ENCODE measurements around the gene TSPAN12. TPM values are rescaled to one million over a fixed set of nuclear protein-coding genes. Genes with fewer than 3 reads are reported as not detected.

The TSPAN12 gene
- total RNA-seq, 1 experiment from 2014 or later, result 46.5 TPM

DNA sequence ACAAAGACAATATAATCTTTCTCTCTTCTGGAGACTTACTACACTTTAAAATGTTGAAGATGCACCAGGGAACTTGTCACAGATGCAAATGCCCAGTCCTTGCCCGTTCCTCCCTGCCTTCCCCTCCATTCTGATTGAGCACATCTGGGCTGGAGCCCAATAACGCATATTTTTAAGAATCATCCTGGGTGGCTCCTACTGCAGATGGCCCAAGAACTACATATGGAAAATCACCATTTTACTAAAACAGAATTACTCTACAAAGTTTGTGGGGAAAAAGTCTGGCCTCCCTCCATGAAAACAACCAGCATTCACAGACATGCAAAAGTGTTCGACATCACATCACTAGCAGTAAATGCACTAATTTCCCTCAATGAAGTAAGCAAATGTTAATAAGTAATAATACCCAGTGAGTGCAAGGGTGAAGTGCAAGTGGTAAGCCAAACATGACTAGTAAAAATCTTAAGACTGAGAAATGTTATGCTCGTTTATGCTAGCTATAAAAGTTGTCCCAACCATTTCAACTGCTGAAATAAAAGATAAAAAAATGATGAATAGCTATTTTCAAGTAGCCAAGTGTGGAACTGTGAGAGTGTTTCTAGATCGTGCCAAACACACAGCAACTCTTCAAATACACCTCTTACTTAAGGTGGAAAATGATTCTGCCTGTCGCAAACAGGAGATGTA lies 43.5 kb downstream of the TSPAN12 start:
- DNase-seq (ENCODE audit: low read depth), result no peak
- in situ Hi-C loops (cut with HindIII; ENCODE audit: low pct_unique_long_range_greater_than_20kb, low sequenced_read_pairs), result no loop called here

DNA sequence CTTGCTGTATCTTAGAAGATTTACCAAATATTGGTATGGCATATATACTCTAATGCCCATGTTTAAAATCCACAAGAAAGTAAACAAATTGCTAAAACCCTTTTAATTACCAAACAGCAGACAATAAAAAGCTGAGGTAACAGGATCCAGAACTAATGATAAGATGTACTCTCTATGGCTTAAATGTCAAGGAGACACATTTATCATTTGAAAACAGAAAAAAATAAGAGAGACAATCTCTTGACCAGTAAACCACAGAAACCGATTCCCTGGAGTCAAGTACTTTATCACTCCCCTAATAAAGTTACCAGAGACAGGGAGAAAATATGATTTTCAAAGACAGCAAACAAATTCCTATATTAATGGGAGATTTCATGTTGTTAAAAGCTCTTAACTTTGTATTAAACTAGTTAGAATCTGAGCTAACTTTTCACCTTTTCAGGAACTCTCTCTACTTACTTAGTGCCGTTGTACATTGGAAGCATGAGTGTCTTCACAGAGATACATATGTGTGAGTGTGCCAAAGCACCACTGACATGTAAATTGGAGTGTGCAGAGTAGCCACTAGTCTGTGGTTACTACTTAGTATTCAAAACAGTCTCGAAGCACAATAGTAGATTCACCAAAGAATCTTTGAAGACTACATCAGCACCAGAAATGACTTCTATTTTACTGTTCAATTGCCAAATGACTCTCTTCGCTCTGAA lies 44.2 kb downstream of the TSPAN12 start:
- in situ Hi-C loops (cut with HindIII; ENCODE audit: low pct_unique_long_range_greater_than_20kb, low sequenced_read_pairs), result no loop called here
- DNase-seq (ENCODE audit: low read depth), result no peak

DNA sequence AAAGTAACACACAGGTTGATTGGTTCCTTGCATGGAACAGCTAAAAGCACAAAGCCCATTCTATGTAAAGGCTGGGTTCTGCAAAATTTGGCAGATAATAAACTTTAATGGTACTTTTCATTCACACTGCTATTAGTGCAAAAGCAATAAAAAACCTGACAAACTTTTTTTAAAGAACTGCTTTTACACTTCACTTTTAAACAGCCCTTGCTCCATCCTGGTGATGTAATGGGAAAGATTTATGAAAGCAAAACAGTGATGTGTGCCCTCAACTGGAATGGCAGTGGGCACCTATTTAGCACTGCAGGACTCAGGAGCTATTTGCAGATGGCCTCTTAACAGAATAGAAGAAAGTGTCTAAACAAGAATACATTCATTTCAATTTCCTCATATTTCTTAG lies 44.9 kb downstream of the TSPAN12 start:
- in situ Hi-C loops (cut with HindIII; ENCODE audit: low pct_unique_long_range_greater_than_20kb, low sequenced_read_pairs), result no loop called here
- no peak for DNase-seq (ENCODE audit: low read depth)

DNA sequence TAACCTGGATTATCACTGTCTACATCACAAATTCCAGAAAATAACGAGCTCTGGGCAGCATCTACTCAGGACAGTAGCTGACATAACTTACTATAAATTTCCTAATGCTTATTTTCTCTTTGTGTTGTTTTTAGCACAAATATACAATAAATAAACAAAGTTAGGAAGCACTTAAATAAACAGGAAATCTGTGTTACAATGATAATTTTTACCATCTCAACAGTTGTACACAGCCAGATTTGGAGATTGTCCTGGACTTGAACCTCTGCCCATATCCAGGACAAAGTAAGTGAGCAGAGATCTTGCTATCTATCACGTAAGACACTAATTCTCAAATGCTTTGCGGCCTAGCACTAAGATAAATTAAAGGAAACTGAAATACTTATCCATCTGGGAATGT lies 48.7 kb downstream of the TSPAN12 start:
- no peak for DNase-seq (ENCODE audit: low read depth)
- in situ Hi-C loops (cut with HindIII; ENCODE audit: low pct_unique_long_range_greater_than_20kb, low sequenced_read_pairs), result no loop called here

DNA sequence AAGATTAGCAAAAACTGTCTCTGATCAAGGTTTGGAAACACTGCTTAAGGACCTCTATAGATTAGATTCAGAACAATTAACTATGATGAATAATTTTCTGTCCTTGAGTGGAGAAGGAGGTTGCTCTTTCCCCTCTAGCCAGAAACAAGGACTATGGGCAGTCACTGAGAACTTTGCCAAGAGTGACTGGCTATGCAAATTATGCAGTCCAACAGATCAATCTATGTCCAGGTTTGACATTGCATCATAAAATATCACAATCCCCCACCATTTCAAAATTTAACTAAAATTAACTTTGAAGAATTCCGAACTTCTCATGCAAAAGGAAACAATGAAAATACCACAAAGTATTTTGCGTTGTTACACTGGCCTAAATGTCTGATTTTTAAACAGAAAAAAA lies 50.6 kb downstream of the TSPAN12 start:
- in situ Hi-C loops (cut with HindIII; ENCODE audit: low pct_unique_long_range_greater_than_20kb, low sequenced_read_pairs), result no loop called here
- no peak for DNase-seq (ENCODE audit: low read depth)

DNA sequence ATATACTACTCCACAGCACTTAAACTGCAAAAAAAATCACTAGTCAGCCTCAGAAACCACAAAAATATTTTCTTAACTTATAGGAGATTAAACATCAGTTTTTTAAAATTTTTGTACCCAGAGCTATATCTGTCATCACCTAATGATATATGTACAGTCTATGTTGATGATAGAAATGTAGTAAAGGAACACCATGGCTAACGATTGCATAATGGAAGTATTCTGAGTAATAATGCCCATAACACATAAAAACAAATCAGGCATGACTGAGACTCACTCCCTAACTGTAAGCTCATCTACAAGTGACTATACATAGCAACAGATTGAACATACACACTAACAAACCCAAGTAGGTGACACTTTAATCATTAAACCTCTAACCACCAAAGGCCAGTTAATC lies 51.3 kb downstream of the TSPAN12 start:
- in situ Hi-C loops (cut with HindIII; ENCODE audit: low pct_unique_long_range_greater_than_20kb, low sequenced_read_pairs), result no loop called here
- DNase-seq (ENCODE audit: low read depth), result peak; percentile 71

DNA sequence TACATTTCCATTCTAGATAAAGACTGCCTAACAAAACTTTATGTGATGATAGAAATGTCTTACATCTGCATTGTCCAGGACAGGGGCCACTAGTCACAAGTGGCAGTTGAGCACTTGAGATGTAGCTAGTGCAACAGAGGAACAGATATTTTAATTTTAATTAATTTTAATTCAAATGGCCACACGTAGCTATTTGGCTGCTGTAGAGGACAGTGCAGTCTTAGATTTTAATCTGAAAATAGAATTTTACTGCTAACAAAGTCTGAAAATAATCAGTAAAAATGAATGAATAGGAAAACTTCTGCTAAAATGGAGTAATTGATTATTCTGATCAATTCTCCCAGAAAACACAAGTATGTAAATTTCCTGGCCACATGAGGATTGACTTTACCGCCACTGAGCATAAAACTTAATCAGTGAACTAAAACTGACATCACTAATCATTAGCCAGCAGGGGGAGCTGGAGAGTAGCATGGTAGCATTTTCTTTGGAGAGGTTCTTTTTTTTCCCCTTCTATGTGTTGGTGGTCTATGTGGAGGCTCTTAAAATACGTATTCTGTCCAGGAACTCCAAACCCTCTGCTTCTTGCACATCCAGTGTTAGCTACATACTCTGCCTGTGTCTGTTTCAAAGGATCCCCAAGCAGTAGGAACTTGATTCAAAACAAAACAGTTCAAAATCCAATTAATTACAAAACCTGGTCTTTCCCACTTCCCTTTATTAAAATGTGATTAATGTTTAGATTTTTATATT lies 52.1 kb downstream of the TSPAN12 start:
- DNase-seq (ENCODE audit: low read depth), result peak; percentile 56
- in situ Hi-C loops (cut with HindIII; ENCODE audit: low pct_unique_long_range_greater_than_20kb, low sequenced_read_pairs), result no loop called here

DNA sequence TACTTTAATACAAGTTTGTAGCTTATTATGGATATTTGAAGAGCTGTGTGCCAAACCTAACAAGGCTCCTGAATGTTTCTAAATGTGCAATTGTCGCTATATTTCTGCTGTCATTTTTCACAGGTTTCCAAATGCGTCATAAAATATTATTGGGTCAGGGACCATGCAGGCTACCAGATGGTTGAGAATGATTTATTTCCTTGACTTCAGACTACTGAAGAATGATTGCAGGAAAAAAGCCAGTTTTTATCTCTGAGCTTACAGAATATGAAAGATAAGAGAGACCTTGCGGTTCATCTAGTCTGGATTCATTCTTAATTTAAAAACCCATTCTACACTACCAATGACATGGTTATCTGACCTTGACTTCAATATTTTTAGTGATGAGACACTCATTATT lies 55.2 kb downstream of the TSPAN12 start:
- in situ Hi-C loops (cut with HindIII; ENCODE audit: low pct_unique_long_range_greater_than_20kb, low sequenced_read_pairs), result no loop called here
- DNase-seq (ENCODE audit: low read depth), result no peak

DNA sequence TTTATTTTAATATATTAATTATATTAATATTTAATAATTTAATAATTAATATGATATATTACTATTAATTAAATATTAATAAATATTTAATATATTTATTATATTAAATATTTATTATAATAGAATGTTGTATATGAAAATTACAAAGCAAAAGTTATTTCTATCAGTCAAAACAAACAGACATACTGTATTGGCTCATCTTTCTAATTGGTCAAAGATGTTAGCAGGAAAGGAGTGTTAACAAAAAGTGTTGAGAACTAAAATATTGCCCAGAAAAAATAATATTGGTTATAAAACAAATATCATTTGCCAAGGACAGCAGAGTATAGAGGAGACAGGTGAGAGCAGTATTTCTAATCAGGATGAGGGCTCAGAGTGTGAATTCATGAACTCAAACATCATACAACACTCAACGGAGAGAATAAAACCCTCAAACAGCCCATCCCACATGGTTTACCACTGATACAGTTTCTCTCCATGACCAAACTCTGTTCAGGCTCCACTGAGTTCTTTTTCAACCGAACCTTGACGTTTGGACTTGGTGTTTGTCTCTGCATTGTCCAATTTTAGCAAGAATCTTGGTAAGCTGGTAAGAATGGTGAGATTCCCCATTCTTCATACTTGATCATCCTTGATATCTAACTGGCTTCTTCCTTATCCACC lies 58.0 kb downstream of the TSPAN12 start:
- in situ Hi-C loops (cut with HindIII; ENCODE audit: low pct_unique_long_range_greater_than_20kb, low sequenced_read_pairs), result no loop called here

DNA sequence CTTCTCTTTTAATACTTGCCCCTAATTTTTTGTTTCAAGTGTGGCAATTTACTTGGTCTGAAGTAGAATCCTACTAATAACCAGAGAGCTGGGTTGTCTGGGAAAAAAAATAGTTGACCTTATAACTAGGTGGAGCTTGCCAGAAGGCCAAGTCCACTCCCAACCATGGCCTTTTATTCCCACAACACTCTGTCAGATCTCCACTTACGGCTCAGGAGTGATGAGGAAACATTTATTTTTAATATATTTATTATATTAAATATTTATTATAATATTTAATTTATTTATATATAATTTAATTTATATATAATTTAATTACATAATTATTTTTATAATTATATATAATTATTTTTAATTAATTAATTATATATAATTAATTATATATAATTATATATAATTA lies 58.8 kb downstream of the TSPAN12 start:
- in situ Hi-C loops (cut with HindIII; ENCODE audit: low pct_unique_long_range_greater_than_20kb, low sequenced_read_pairs), result no loop called here
- DNase-seq (ENCODE audit: low read depth), result no peak

More for the DNA sequence above, 58.0 kb downstream of the TSPAN12 start:
- no peak for DNase-seq (ENCODE audit: low read depth)

DNA sequence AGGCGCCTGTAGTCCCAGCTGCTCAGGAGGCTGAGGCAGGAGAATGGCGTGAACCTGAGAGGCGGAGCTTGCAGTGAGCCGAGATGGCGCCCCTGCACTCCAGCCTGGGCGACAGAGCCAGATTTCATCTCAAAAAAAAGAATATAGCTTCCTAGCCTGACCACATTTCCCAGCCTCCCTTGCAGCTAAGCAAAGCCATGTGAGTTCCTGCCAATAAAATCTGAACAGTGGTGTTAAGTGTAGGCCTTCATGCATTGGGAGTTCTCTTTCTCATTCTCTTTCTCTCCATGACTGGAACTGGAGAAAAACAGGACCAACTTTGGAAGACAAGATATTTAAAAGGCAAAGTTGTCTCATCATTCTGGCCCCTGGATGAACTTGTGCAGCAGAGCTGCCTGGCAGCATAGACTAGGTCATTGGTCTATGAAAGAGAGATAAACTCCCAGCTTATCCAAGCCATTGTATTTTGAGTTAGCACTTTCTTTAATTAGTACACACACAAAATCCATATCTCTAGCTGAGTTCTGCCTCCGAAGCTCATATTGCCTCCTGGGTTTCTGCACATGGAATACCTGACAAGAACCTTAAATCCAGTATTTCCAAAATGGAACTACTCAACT lies 60.8 kb downstream of the TSPAN12 start:
- DNase-seq (ENCODE audit: low read depth), result no peak
- in situ Hi-C loops (cut with HindIII; ENCODE audit: low pct_unique_long_range_greater_than_20kb, low sequenced_read_pairs), result no loop called here

DNA sequence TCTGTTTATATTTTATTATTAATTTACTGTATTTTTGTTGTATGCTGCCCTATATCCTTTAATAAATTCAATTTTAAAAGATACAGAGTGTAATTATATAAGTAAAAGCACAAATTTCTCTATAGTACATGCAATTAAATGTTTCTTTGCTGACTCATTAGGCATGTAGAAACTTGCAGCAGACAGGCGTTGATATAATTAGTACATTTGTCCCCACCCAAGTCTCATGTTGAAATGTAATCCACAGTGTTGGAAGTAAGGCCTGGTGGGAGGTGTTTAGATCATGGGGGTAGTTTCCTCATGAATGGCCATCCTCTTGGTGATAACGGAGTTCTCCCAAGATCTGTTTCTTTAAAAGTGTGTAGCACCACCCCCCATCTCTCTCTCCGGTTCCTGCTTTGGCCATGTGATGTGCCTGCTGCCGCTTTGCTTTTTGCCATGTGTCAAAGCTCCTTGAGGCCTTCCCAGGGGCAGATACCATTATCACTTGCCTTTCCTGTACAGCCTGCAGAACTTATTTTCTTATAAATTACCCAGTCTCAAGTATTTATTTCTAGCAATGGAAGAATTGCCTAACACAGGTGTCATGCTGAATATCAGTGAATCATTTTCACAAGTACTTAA lies 63.7 kb downstream of the TSPAN12 start:
- peak; percentile 14 for DNase-seq (ENCODE audit: low read depth)
- in situ Hi-C loops (cut with HindIII; ENCODE audit: low pct_unique_long_range_greater_than_20kb, low sequenced_read_pairs), result no loop called here

DNA sequence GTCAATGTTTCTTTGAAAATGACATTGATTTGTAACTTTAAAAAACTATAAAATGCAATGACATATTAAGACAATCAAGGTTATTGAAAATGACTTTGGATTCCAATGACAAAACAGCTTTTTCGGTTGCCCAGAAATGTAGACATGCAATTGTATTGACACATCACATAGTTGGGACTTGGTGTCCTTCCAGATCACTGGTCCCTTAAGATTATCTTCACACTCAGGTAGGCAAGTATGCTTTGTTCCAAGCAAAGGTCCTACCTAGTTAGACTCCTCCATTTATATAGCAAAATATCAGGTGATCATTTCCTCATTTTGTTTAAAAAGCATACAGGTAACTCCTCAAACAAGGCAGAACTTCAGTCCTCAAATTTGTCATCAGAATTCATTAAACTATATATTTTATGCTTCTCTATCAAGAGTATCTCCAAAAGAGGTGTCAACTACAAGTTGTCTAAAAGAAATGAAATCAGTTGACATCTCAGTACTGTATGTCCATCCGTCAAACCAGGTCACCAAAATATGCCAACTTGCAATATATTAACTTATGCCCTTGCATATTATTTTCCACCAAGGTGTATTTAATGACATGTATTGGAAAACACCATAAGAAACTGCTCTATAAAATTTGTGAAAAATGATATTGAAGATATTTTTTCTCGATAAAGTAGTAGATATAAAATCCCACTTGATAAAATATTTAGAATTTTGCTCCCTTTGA lies 64.6 kb downstream of the TSPAN12 start:
- DNase-seq (ENCODE audit: low read depth), result peak; percentile 21
- in situ Hi-C loops (cut with HindIII; ENCODE audit: low pct_unique_long_range_greater_than_20kb, low sequenced_read_pairs), result no loop called here

DNA sequence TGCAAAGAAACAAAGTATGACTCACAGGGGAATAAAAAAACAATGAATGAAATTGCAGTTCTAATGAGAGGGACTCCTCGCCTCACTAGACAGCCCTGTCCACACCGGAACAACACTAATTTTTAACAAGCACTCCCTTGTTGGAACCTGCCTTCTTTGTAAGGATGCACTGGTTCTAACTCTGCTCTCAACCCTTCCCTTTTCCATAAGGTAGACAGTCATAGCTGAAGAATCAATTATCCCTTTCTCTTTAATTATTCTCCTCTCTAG lies 65.1 kb downstream of the TSPAN12 start:
- in situ Hi-C loops (cut with HindIII; ENCODE audit: low pct_unique_long_range_greater_than_20kb, low sequenced_read_pairs), result no loop called here
- no peak for DNase-seq (ENCODE audit: low read depth)

DNA sequence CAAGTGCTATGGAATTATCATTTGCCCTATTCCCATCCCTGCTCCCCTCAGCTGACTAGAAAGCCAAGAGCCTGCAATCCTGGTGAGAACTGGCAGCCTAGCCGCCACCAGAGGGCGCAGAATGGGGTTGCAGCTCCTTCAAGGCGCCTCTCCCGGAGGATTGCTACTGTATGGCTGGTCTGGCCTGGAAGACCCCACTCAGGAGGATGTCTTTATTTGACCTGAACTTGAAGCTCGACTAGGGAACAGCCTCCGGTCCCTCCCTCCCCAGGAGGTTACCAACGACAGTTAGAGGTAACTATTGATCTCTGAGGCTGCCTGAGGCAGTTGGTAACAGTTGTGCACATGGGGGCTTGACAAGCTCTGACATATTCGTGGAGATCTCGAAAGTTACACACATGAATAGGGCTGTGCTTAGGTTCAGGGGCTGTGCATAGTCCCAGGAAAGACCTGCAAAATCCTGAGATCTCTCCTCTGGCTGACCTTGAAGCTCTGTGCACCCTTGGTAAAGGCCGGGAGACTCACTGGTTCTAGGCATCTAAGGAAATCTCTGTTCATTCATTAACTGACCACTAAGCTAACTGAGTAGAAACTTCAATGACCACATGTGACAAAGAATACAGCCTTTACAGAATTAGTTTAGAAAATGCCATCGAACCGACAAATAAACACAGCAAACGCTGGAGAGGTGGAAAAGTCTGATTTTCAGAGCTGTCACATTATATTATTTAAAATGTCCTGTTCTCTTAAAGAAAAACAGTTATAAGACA lies 65.7 kb downstream of the TSPAN12 start:
- in situ Hi-C loops (cut with HindIII; ENCODE audit: low pct_unique_long_range_greater_than_20kb, low sequenced_read_pairs), result no loop called here

DNA sequence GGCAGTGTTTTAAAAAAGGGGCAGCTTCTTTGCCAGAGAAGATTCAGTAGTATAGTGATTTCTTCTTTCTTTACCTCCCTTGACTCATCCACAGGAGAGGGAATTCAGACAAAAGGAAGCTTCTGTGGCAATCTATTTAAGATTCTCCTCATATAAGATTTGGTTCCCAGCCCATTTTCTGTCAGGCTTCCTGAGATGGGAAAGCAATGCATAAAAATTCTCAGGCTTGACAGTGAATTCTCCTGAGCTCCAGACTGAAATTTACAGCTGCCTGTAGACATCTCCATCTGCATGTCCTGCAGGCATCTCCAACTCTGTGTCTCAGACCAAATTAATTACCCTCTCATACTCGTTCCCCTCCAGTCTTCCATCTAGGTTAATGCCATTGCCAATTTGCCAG lies 72.8 kb downstream of the TSPAN12 start:
- in situ Hi-C loops (cut with HindIII; ENCODE audit: low pct_unique_long_range_greater_than_20kb, low sequenced_read_pairs), result no loop called here
- DNase-seq (ENCODE audit: low read depth), result no peak

More for the DNA sequence above, 65.7 kb downstream of the TSPAN12 start:
- peak; percentile 75 for DNase-seq (ENCODE audit: low read depth)

DNA sequence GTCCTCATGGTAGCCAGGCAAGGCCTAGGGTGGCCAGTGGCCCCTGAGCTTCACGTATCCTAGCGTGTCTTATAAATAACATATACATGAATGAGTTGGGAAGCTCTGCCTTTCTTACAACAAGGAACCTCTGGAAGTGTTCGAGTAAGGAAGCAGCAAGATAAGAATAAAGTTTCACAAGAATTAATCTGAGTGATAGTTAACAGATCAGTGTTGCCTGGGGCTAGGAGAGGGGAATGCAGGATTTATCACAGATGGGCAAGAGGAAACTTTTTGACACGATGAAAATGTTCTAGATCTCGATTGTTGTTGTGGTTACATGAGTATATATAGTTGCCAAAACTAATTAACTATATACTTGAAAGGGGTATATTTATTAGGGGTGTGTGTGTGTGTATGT lies 74.2 kb downstream of the TSPAN12 start:
- in situ Hi-C loops (cut with HindIII; ENCODE audit: low pct_unique_long_range_greater_than_20kb, low sequenced_read_pairs), result no loop called here
- no peak for DNase-seq (ENCODE audit: low read depth)
